ENCODE results near the gene DPYD.

The DPYD gene

GRCh38 chr1:97365026-97365425 lies 555.8 kb downstream of the DPYD start:
- Histone ChIP-seq H2AFZ (ENCODE audit: low read depth, low read length, severe bottlenecking) (no peak overlapping the region), H3K9ac (ENCODE audit: low read length) (no peak overlapping the region), H3K27me3 (ENCODE audit: low read length) (no peaks in the 10 kb centered on the region), H3F3A (ENCODE audit: insufficient read depth) (no peaks in the 10 kb centered on the region), H3K9me3 (ENCODE audit: insufficient read depth, low read length) (no peaks in the 10 kb centered on the region), H3K79me2 (ENCODE audit: insufficient read depth, low read length) (no peaks in the 10 kb centered on the region), H3K36me3 (ENCODE audit: low read length) (no peaks in the 10 kb centered on the region), H3K4me3 (ENCODE audit: insufficient read depth, low read length, poor library complexity, severe bottlenecking) (no peak overlapping the region), H3K9me2 (replicated peaks; ENCODE audit: insufficient read depth, low read length) (no peaks in the 10 kb centered on the region), H3K4me2 (ENCODE audit: low read depth, low read length, poor library complexity, severe bottlenecking) (no peak overlapping the region), H3K27ac (ENCODE audit: low read depth, low read length) (no peak overlapping the region), H4K20me1 (ENCODE audit: low read depth, low read length) (no peaks in the 10 kb centered on the region)
- no peak for TF ChIP-seq EZH2phosphoT487 (conservative IDR thresholded peaks at IDR 0.05; ENCODE audit: low read length)
- no peak for TF ChIP-seq CTCF (IDR thresholded peaks at IDR 0.05; ENCODE audit: insufficient read depth, low read length, poor library complexity, severe bottlenecking)

GRCh38 chr1:97364086-97364485 lies 556.7 kb downstream of the DPYD start:
- TF ChIP-seq EZH2phosphoT487 (conservative IDR thresholded peaks at IDR 0.05; ENCODE audit: low read length) (no peak), CTCF (IDR thresholded peaks at IDR 0.05; ENCODE audit: insufficient read depth, low read length, poor library complexity, severe bottlenecking) (no peak)
- H3K9ac ChIP-seq (ENCODE audit: low read length): no peak overlapping the region

GRCh38 chr1:97356309-97356708 lies 564.5 kb downstream of the DPYD start:
- no peak overlapping the region for H3K4me3 ChIP-seq (ENCODE audit: insufficient read depth, low read length, poor library complexity, severe bottlenecking)
- H4K20me1 ChIP-seq (ENCODE audit: low read depth, low read length): no peaks in the 10 kb centered on the region
- no peaks in the 10 kb centered on the region for H3K27me3 ChIP-seq (ENCODE audit: low read length)
- no peaks in the 10 kb centered on the region for H3K9me2 ChIP-seq (replicated peaks; ENCODE audit: insufficient read depth, low read length)
- H3F3A ChIP-seq (ENCODE audit: insufficient read depth): no peaks in the 10 kb centered on the region
- H3K9me3 ChIP-seq (ENCODE audit: insufficient read depth, low read length): no peaks in the 10 kb centered on the region
- no peak overlapping the region for H3K4me2 ChIP-seq (ENCODE audit: low read depth, low read length, poor library complexity, severe bottlenecking)
- H2AFZ ChIP-seq (ENCODE audit: low read depth, low read length, severe bottlenecking): no peak overlapping the region
- H3K9ac ChIP-seq (ENCODE audit: low read length): no peak overlapping the region
- no peaks in the 10 kb centered on the region for H3K36me3 ChIP-seq (ENCODE audit: low read length)
- H3K27ac ChIP-seq (ENCODE audit: low read depth, low read length): no peak overlapping the region
- TF ChIP-seq EZH2phosphoT487 (conservative IDR thresholded peaks at IDR 0.05; ENCODE audit: low read length) (no peak), CTCF (IDR thresholded peaks at IDR 0.05; ENCODE audit: insufficient read depth, low read length, poor library complexity, severe bottlenecking) (no peak)
- no peaks in the 10 kb centered on the region for H3K79me2 ChIP-seq (ENCODE audit: insufficient read depth, low read length)

More at GRCh38 chr1:97364086-97364485, 556.7 kb downstream of the DPYD start:
- no peak overlapping the region for H3K27ac ChIP-seq (ENCODE audit: low read depth, low read length)
- H3K4me2 ChIP-seq (ENCODE audit: low read depth, low read length, poor library complexity, severe bottlenecking): no peak overlapping the region
- H3K79me2 ChIP-seq (ENCODE audit: insufficient read depth, low read length): no peaks in the 10 kb centered on the region
- no peaks in the 10 kb centered on the region for H3K36me3 ChIP-seq (ENCODE audit: low read length)
- no peak overlapping the region for H3K4me3 ChIP-seq (ENCODE audit: insufficient read depth, low read length, poor library complexity, severe bottlenecking)
- no peaks in the 10 kb centered on the region for H3K9me2 ChIP-seq (replicated peaks; ENCODE audit: insufficient read depth, low read length)
- no peak overlapping the region for H2AFZ ChIP-seq (ENCODE audit: low read depth, low read length, severe bottlenecking)
- no peaks in the 10 kb centered on the region for H3F3A ChIP-seq (ENCODE audit: insufficient read depth)
- no peaks in the 10 kb centered on the region for H4K20me1 ChIP-seq (ENCODE audit: low read depth, low read length)
- H3K27me3 ChIP-seq (ENCODE audit: low read length): no peaks in the 10 kb centered on the region
- no peaks in the 10 kb centered on the region for H3K9me3 ChIP-seq (ENCODE audit: insufficient read depth, low read length)

Measured in SU-DHL-6 (cell line).